Thoracic aorta (tissue), 2 donors: ENCODE data around the gene VIP. TPM values are rescaled to one million over a fixed set of nuclear protein-coding genes. Genes with fewer than 3 reads are reported as not detected.

Experiments used
- ATAC-seq: fragments of 150-250 bp; one replicate; pipeline ENCODE4 v1.8.0; 2017; ENCODE audit warnings: low read depth; ENCODE audit not compliant: insufficient number of reproducible peaks, low FRiP score
- DNase-seq: peaks from one replicate; pipeline ENCODE4 v3.0.0-alpha.2; 2020; ENCODE audit warnings: low spot score
- H3K27ac ChIP-seq, 2 donors: fragments of 200-600 bp; sonication (generic); 1 replicate in 1 of 2; 2 replicates in 1 of 2; pipeline ENCODE4 v1.5.1; 2016; ENCODE audit warnings: mild to moderate bottlenecking in 2 of 2, moderate library complexity in 2 of 2
- H3K27me3 ChIP-seq: fragments of 200-600 bp; sonication (generic); replicated peaks from 2 replicates; pipeline ENCODE4 v1.6.0; 2016; ENCODE audit warnings: mild to moderate bottlenecking; ENCODE audit not compliant: insufficient read depth
- H3K36me3 ChIP-seq: fragments of 200-600 bp; sonication (generic); one replicate; pipeline ENCODE4 v1.5.1; 2016
- H3K4me1 ChIP-seq, 2 donors: fragments of 200-600 bp; sonication (generic); 1 replicate in 1 of 2; 2 replicates in 1 of 2; pipeline versions ENCODE4 v1.5.1 to v1.6.0; 2016; ENCODE audit warnings: low read depth in 2 of 2, mild to moderate bottlenecking in 1 of 2; ENCODE audit not compliant: control insufficient read depth in 1 of 2
- H3K4me3 ChIP-seq: fragments of 200-600 bp; sonication (generic); 2 replicates; pipeline ENCODE4 v1.5.1; 2016; ENCODE audit warnings: mild to moderate bottlenecking
- H3K9me3 ChIP-seq: fragments of 200-600 bp; sonication (generic); 2 replicates; pipeline ENCODE4 v1.5.1; 2016
- CTCF ChIP-seq: fragments of 200-600 bp; sonication (generic); IDR thresholded peaks from one replicate; pipeline ENCODE4 v1.5.1; 2019; ENCODE audit warnings: antibody characterized with exemption
- total RNA-seq, 2 donors: library from RNA; depleted of rRNA; stranded (reverse); fragments of >200 nt; gene quantifications; one replicate each; pipeline versions ENCODE4 v1.1.0 to v1.2.3, GENCODE V29; 2016

The VIP gene
- total RNA-seq, 2 donors from 2014 or later, result 0.63 TPM; not detected in 1

GRCh38 chr6:152748843-152749242, 1.8 kb upstream of the VIP start:
- no peak overlapping the region for H3K4me3 ChIP-seq
- no peaks in the 10 kb centered on the region for H3K27me3 ChIP-seq
- H3K4me1 ChIP-seq, result no peaks in the 10 kb centered on the region
- no peaks in the 10 kb centered on the region for H3K36me3 ChIP-seq
- ATAC-seq (no peak), DNase-seq (no peak)
- H3K9me3 ChIP-seq, result no peaks in the 10 kb centered on the region
- H3K27ac ChIP-seq, result no peak overlapping the region
- TF ChIP-seq CTCF, result no peak

- Histone ChIP-seq H3K27ac (no peak overlapping the region), H3K36me3 (no peaks in the 10 kb centered on the region), H3K27me3 (no peaks in the 10 kb centered on the region), H3K9me3 (no peaks in the 10 kb centered on the region), H3K4me1 (no peaks in the 10 kb centered on the region), H3K4me3 (no peak overlapping the region)
- no peak for ATAC-seq
- DNase-seq, result no peak
- no peak for TF ChIP-seq CTCF
These were observed 1.3 kb upstream of the VIP start for GRCh38 chr6:152749336-152749735.

DNA sequence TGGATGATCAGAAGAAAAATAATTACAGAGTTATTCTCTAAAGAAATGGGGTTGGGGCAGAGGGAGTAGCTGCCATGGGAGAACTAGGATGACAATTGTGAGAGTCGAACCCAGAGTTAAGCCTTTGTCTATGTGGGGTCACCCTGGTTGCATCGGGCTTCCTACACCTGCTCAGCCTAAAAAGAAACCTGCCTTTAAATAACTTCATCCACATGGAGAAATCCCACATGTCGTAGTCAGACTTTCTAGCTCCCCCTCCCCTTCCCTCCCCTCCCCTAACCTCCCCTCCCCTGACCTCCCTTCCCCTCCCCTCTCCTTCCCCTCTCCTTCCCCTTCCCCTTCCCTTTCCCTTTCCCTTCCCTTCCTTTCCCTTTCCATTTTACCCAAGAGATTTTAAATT, 14.7 kb downstream of the VIP start:
- no peaks in the 10 kb centered on the region for H3K36me3 ChIP-seq
- DNase-seq (no peak), ATAC-seq (no peak)
- H3K9me3 ChIP-seq, result no peaks in the 10 kb centered on the region
- H3K4me1 ChIP-seq, result no peaks in the 10 kb centered on the region
- no peaks in the 10 kb centered on the region for H3K27me3 ChIP-seq
- H3K27ac ChIP-seq, result no peak overlapping the region
- no peak for TF ChIP-seq CTCF
- H3K4me3 ChIP-seq, result no peak overlapping the region

GRCh38 chr6:152769159-152769558, 18.6 kb downstream of the VIP start:
- H3K4me3 ChIP-seq, result no peak overlapping the region
- DNase-seq, result no peak
- no peak for ATAC-seq
- TF ChIP-seq CTCF, result no peak
- no peak overlapping the region for H3K27ac ChIP-seq
- no peaks in the 10 kb centered on the region for H3K4me1 ChIP-seq
- H3K9me3 ChIP-seq, result no peaks in the 10 kb centered on the region
- no peaks in the 10 kb centered on the region for H3K36me3 ChIP-seq
- no peaks in the 10 kb centered on the region for H3K27me3 ChIP-seq

DNA sequence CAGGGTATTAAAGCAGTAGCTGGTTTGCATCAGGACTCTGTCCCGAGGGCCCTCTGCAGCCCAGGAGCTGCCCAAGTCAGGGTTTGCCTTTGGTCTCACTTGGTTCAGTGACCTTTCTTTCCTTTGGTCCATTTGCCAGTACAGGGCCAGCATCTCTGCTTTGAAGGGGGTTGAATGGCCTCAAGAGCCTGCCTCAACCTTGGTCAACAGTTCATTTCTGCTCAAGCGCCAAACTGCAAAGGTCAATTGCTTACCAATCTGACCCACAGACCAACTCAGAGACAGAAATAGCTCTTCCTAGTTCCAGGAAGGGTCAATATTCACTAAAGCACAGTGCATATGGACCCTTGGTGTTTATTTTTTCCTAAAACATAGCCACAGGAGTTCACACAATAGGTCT, 19.4 kb downstream of the VIP start:
- no peak for TF ChIP-seq CTCF
- no peak overlapping the region for H3K27ac ChIP-seq
- H3K4me1 ChIP-seq, result no peaks in the 10 kb centered on the region
- DNase-seq (no peak), ATAC-seq (no peak)
- H3K36me3 ChIP-seq, result no peaks in the 10 kb centered on the region
- no peaks in the 10 kb centered on the region for H3K27me3 ChIP-seq
- H3K9me3 ChIP-seq, result no peaks in the 10 kb centered on the region
- no peak overlapping the region for H3K4me3 ChIP-seq
